CD4-positive, alpha-beta T cell (primary cell): ENCODE results near the gene FGF19. TPM values are rescaled to one million over a fixed set of nuclear protein-coding genes. Genes with fewer than 3 reads are reported as not detected.

Experiments
- ATAC-seq: fragments of 200-7000 bp; cut with Tn5 transposase; one replicate; pipeline ENCODE4 v1.10.0; 2022; ENCODE audit warnings: mild to moderate bottlenecking; ENCODE audit not compliant: poor library complexity
- CTCF ChIA-PET: fragments of 350-600 bp; sonication (Branson Sonifier 250); formaldehyde crosslinking; loops from one replicate; lab custom pipeline; 2021; ENCODE audit warnings: antibody characterized with exemption, inconsistent platforms; lab: Charles Lee
- POLR2A ChIA-PET: fragments of 350-600 bp; sonication (Branson Sonifier 250); formaldehyde crosslinking; loops from one replicate; lab custom pipeline; 2021; ENCODE audit warnings: antibody characterized with exemption, inconsistent platforms; lab: Charles Lee
- DNase-seq, 14 experiments: peaks; one replicate each; pipeline ENCODE4 v3.0.0-alpha.2; 2013 to 2020; ENCODE audit warnings: mixed read lengths in 2 of 14
- H3K27ac ChIP-seq, 2 donors: one replicate each; pipeline versions ENCODE4 v1.5.1 to v1.7.0; 2013; ENCODE audit warnings: low read length in 2 of 2, low read depth in 1 of 2, mild to moderate bottlenecking in 1 of 2
- H3K27me3 ChIP-seq, 2 experiments: 1 replicate in 1 of 2; 2 replicates in 1 of 2; pipeline versions ENCODE4 v1.6.1 to v1.7.0; 2013; ENCODE audit warnings: low read length in 2 of 2, control low read depth in 1 of 2, mild to moderate bottlenecking in 1 of 2, moderate library complexity in 1 of 2; ENCODE audit not compliant: insufficient read depth in 2 of 2, control insufficient read depth in 1 of 2
- H3K36me3 ChIP-seq: one replicate; pipeline ENCODE4 v1.6.1; 2013; ENCODE audit warnings: low read length, control low read depth; ENCODE audit not compliant: insufficient read depth
- H3K4me1 ChIP-seq: one replicate; pipeline ENCODE4 v1.6.1; 2013; ENCODE audit warnings: low read length, control low read depth; ENCODE audit not compliant: insufficient read depth
- H3K4me3 ChIP-seq: one replicate; pipeline ENCODE4 v1.5.1; 2013; ENCODE audit warnings: mild to moderate bottlenecking, low read length, moderate library complexity
- H3K9me3 ChIP-seq, 2 experiments: 1 replicate in 1 of 2; 2 replicates in 1 of 2; pipeline versions ENCODE4 v1.6.1 to v1.7.0; 2013; ENCODE audit warnings: low read length in 2 of 2, mild to moderate bottlenecking in 2 of 2, control low read depth in 1 of 2, moderate library complexity in 1 of 2; ENCODE audit not compliant: control insufficient read depth in 1 of 2, insufficient read depth in 1 of 2
- H3K27ac Mint-ChIP-seq: one replicate; pipeline ENCODE4 v1.8.0; 2020; ENCODE audit warnings: mixed read lengths
- H3K27me3 Mint-ChIP-seq: one replicate; pipeline ENCODE4 v1.8.0; 2021; ENCODE audit warnings: mixed read lengths
- H3K36me3 Mint-ChIP-seq: one replicate; pipeline ENCODE4 v1.8.0; 2021; ENCODE audit warnings: low read depth, mixed read lengths
- H3K4me1 Mint-ChIP-seq: one replicate; pipeline ENCODE4 v1.8.0; 2021; ENCODE audit warnings: low read depth, mixed read lengths
- H3K4me3 Mint-ChIP-seq: one replicate; pipeline ENCODE4 v1.8.0; 2020; ENCODE audit warnings: mild to moderate bottlenecking, mixed read lengths
- H3K9me3 Mint-ChIP-seq: one replicate; pipeline ENCODE4 v1.8.0; 2020; ENCODE audit warnings: mixed read lengths
- intact Hi-C, 2 experiments: fragments of 100-400 bp; cut with DNase I in 1 of 2; cut with micrococcal nuclease in 1 of 2; formaldehyde crosslinking; loops; one replicate each; pipeline versions ENCODE4 v1.15.1 to v1.9.0; 2023 to 2025; cut with DNase I, micrococcal nuclease
- total RNA-seq, 174 experiments: library from RNA in 2 of 174; stranded (reverse) in 2 of 174; gene quantifications; one replicate each; pipeline ENCODE4 v1.2.3 and lab custom pipeline; 2021 to 2026
- TF ChIP-seq, protein P1 (sequence below): fragments of 200-600 bp; IDR thresholded peaks from one replicate; pipeline ENCODE4 v1.8.0; 2022; ENCODE audit warnings: antibody characterized with exemption, mild to moderate bottlenecking

FGF19 gene
- total RNA-seq, 2 experiments from 2014 or later = not detected

GRCh38 chr11:69734841-69735240 is 31.0 kb upstream of the FGF19 start:
- ChIA-PET CTCF (no interaction called here), POLR2A (no interaction called here)
- no peaks in the 10 kb centered on the region for H3K4me1 ChIP-seq
- no peak overlapping the region for H3K27ac ChIP-seq
- Mint-ChIP-seq H3K27ac (no peak overlapping the region), H3K4me3 (no peak overlapping the region), H3K36me3 (no peaks in the 10 kb centered on the region), H3K9me3 (peaks cover 6% of the 10 kb centered on the region), H3K27me3 (peaks cover 24% of the 10 kb centered on the region), H3K4me1 (no peaks in the 10 kb centered on the region)
- no peaks in the 10 kb centered on the region for H3K36me3 ChIP-seq
- peaks cover 2 to 12% of the 10 kb centered on the region in 2 experiments for H3K27me3 ChIP-seq
- TF ChIP-seq, protein P1, sequence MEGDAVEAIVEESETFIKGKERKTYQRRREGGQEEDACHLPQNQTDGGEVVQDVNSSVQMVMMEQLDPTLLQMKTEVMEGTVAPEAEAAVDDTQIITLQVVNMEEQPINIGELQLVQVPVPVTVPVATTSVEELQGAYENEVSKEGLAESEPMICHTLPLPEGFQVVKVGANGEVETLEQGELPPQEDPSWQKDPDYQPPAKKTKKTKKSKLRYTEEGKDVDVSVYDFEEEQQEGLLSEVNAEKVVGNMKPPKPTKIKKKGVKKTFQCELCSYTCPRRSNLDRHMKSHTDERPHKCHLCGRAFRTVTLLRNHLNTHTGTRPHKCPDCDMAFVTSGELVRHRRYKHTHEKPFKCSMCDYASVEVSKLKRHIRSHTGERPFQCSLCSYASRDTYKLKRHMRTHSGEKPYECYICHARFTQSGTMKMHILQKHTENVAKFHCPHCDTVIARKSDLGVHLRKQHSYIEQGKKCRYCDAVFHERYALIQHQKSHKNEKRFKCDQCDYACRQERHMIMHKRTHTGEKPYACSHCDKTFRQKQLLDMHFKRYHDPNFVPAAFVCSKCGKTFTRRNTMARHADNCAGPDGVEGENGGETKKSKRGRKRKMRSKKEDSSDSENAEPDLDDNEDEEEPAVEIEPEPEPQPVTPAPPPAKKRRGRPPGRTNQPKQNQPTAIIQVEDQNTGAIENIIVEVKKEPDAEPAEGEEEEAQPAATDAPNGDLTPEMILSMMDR = no peak
- intact Hi-C loops = no loop called here
- ATAC-seq = no peak
- peaks cover 21 to 43% of the 10 kb centered on the region in 2 experiments for H3K9me3 ChIP-seq
- DNase-seq = no peak
- no peak overlapping the region for H3K4me3 ChIP-seq

- H3K27me3 Mint-ChIP-seq = peaks cover 29% of the 10 kb centered on the region
- H3K27ac Mint-ChIP-seq = no peak overlapping the region
- ChIA-PET POLR2A (no interaction called here), CTCF (no interaction called here)
- intact Hi-C loops = no loop called here
- Histone ChIP-seq H3K4me3 (no peak overlapping the region), H3K36me3 (no peaks in the 10 kb centered on the region), H3K4me1 (no peaks in the 10 kb centered on the region), H3K27ac (no peak overlapping the region), H3K27me3 (peaks cover 2 to 16% of the 10 kb centered on the region in 2 experiments), H3K9me3 (peaks cover 21 to 46% of the 10 kb centered on the region in 2 experiments)
- ATAC-seq (no peak), DNase-seq (no peak)
- H3K4me1 Mint-ChIP-seq = no peaks in the 10 kb centered on the region
- H3K4me3 Mint-ChIP-seq = no peak overlapping the region
- H3K9me3 Mint-ChIP-seq = peaks cover 6% of the 10 kb centered on the region
- H3K36me3 Mint-ChIP-seq = no peaks in the 10 kb centered on the region
- TF ChIP-seq, protein P1 = no peak
Observed at GRCh38 chr11:69734367-69734766, 30.5 kb upstream of the FGF19 start.

DNA sequence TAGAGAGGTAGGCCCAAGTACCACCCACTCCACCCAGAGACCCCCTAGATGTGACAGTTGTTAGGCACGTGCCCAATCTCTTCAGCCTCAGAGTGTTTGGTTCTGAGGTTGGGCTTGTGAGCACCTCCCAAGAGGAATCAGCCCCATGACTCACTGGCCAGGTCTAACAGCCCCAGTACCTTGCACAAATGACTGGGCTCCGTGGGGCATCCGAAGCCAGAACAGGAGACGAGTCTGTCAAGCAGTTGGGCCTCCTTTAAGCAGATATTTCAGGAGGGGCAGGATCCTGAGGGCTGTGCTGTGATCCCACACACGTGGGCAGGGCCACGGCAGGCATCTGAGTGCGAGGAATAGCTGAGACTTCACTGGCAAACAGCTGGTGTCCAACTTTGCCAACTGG is 29.1 kb upstream of the FGF19 start:
- H3K4me3 ChIP-seq = no peak overlapping the region
- POLR2A ChIA-PET = no interaction called here

More for the DNA sequence above, 29.1 kb upstream of the FGF19 start:
- Mint-ChIP-seq H3K36me3 (no peaks in the 10 kb centered on the region), H3K9me3 (peaks cover 6% of the 10 kb centered on the region), H3K27ac (no peak overlapping the region), H3K4me3 (no peak overlapping the region), H3K4me1 (no peaks in the 10 kb centered on the region), H3K27me3 (peaks cover 35% of the 10 kb centered on the region)
- Histone ChIP-seq H3K27me3 (peaks cover 2 to 27% of the 10 kb centered on the region in 2 experiments), H3K9me3 (peaks cover 11 to 37% of the 10 kb centered on the region in 2 experiments), H3K27ac (no peak overlapping the region), H3K36me3 (no peaks in the 10 kb centered on the region), H3K4me1 (no peaks in the 10 kb centered on the region)
- intact Hi-C loops = no loop called here
- DNase-seq (no peak), ATAC-seq (no peak)
- CTCF ChIA-PET = no interaction called here
- TF ChIP-seq, protein P1 = no peak
